Measurements from ENCODE around the gene SMYD2. TPM values are rescaled to one million over a fixed set of nuclear protein-coding genes. Genes with fewer than 3 reads are reported as not detected.

The SMYD2 gene
- total and polyA plus RNA-seq, 8 donors, result 12.9 to 26.3 (median 16.8) TPM

- no peak for ATAC-seq
- intact Hi-C loops (cut with DNase I), result no loop called here
- Histone ChIP-seq H3K9me3 (no peaks in the 10 kb centered on the region), H3K4me1 (no peaks in the 10 kb centered on the region), H3K4me3 (no peak overlapping the region), H3K27me3 (no peaks in the 10 kb centered on the region), H3K36me3 (peaks cover 0 to 30% (median 0%) of the 10 kb centered on the region in 3 donors), H3K27ac (no peak overlapping the region)
- no peak for FAIRE-seq
- TF ChIP-seq CTCF (IDR thresholded peaks at IDR 0.05), result no peak
- no peak for DNase-seq
- WGBS, 2 donors, result 82 to 90% methylated on average over 4 of the region's 4 CpGs
These were observed 83.9 kb downstream of the SMYD2 start for GRCh38 chr1:214364786-214365295.

GRCh38 chr1:214367841-214368240 lies 86.9 kb downstream of the SMYD2 start:
- WGBS, 2 donors, result 87 to 91% methylated on average over 5 of the region's 5 CpGs
- intact Hi-C loops (cut with DNase I), result no loop called here
- Histone ChIP-seq H3K27me3 (no peaks in the 10 kb centered on the region), H3K4me3 (no peak overlapping the region), H3K36me3 (peaks cover 0 to 21% (median 0%) of the 10 kb centered on the region in 3 donors), H3K4me1 (no peaks in the 10 kb centered on the region), H3K9me3 (no peaks in the 10 kb centered on the region), H3K27ac (no peak overlapping the region)
- TF ChIP-seq CTCF (IDR thresholded peaks at IDR 0.05), result no peak
- DNase-seq (no peak), FAIRE-seq (no peak), ATAC-seq (no peak)

- TF ChIP-seq CTCF (IDR thresholded peaks at IDR 0.05), result no peak
- DNase-seq, result no peak
- FAIRE-seq, result no peak
- H3K27ac ChIP-seq, result no peak overlapping the region
- H3K9me3 ChIP-seq, result no peaks in the 10 kb centered on the region
- intact Hi-C loops (cut with DNase I), result no loop called here
- no peak for ATAC-seq
- no peaks in the 10 kb centered on the region for H3K27me3 ChIP-seq
- peaks cover 0 to 12% (median 0%) of the 10 kb centered on the region in 3 donors for H3K36me3 ChIP-seq
- WGBS, 2 donors, result 51 to 53% methylated on average over 8 of the region's 8 CpGs
- H3K4me3 ChIP-seq, result no peak overlapping the region
- no peaks in the 10 kb centered on the region for H3K4me1 ChIP-seq
These were observed 88.4 kb downstream of the SMYD2 start for GRCh38 chr1:214369364-214369763.

- no peak overlapping the region for H3K27ac ChIP-seq
- H3K27me3 ChIP-seq, result no peaks in the 10 kb centered on the region
- no peak overlapping the region for H3K4me3 ChIP-seq
- TF ChIP-seq CTCF (IDR thresholded peaks at IDR 0.05), result no peak
- no peaks in the 10 kb centered on the region for H3K9me3 ChIP-seq
- peaks cover 0 to 14% (median 0%) of the 10 kb centered on the region in 3 donors for H3K36me3 ChIP-seq
- WGBS, 2 donors, result 89 to 93% methylated on average over 3 of the region's 3 CpGs
- no peaks in the 10 kb centered on the region for H3K4me1 ChIP-seq
- DNase-seq, result no peak
- no peak for ATAC-seq
- intact Hi-C loops (cut with DNase I), result no loop called here
- FAIRE-seq, result no peak
These were observed 89.7 kb downstream of the SMYD2 start for GRCh38 chr1:214370615-214371014.

GRCh38 chr1:214372092-214372491 lies 91.1 kb downstream of the SMYD2 start:
- 31 to 58% methylated on average over 5 of the region's 5 CpGs for WGBS, 2 donors
- Histone ChIP-seq H3K36me3 (peaks cover 0 to 22% (median 0%) of the 10 kb centered on the region in 3 donors), H3K4me3 (no peak overlapping the region), H3K27ac (no peak overlapping the region), H3K4me1 (no peaks in the 10 kb centered on the region), H3K27me3 (no peaks in the 10 kb centered on the region), H3K9me3 (no peaks in the 10 kb centered on the region)
- intact Hi-C loops (cut with DNase I), result no loop called here
- DNase-seq (no peak), ATAC-seq (peak in 1 of 4 donors; percentile 25), FAIRE-seq (no peak)
- no peak for TF ChIP-seq CTCF (IDR thresholded peaks at IDR 0.05)

All from pancreas (tissue), 10 donors.